Mesenteric fat pad (tissue), 1 donor: Measurements from ENCODE around the gene AMY2A. TPM values are rescaled to one million over a fixed set of nuclear protein-coding genes. Genes with fewer than 3 reads are reported as not detected.
"Not testable (repeated sequence)": the region's sequence is repeated elsewhere in the genome, so short reads cannot be mapped to it uniquely, and the experiment has no call there.

Source experiments
- DNase-seq: peaks from one replicate; pipeline ENCODE4 v3.0.0-alpha.2; 2020; ENCODE audit warnings: low spot score
- long read RNA-seq: library from polyadenylated mRNA; unstranded; transcript quantifications from one replicate; pipeline ENCODE4 v2.0.0, GENCODE V29; 2020
- total RNA-seq: library from RNA; stranded (reverse); fragmentation: NEBNext Ultra II Directional; extraction: Animal tissue kit (Norgen Biotek cat#: 25700); gene quantifications from one replicate; pipeline ENCODE4 v1.2.1, GENCODE V29; 2021
- donor health status: DM: yes; HTN: yes; CAD: no.

AMY2A gene
- 2.7 TPM for total RNA-seq
- long read RNA-seq = 0 reads

DNA sequence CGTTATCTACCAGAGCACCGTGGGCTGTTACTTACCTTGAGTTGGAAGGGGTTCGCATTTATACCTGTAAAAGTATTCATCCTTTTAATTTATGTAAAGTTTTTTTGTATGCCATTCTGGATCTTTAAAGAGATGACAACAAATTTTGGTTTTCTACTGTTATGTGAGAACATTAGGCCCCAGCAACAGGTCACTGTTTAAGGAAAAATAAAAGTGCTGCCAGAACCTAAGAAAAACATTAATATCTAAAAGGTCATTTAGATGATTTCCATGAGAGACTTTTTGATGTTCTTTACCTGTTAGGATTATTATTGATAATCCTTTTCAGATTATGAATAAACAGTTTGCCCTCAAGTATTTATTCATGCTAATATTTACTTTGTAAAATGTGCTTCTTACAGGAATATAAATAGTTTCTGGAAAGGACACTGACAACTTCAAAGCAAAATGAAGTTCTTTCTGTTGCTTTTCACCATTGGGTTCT, at the start of gene AMY2A:
AMY2A (plus strand) TSS at position 434 of the 484 bp plus-strand sequence; CDS start at position 448, 14 bp downstream.
- not testable (repeated sequence) for DNase-seq

- no peak for DNase-seq
Measured at GRCh38 chr1:103569493-103569892, 47.7 kb upstream of the AMY2A start.

DNA sequence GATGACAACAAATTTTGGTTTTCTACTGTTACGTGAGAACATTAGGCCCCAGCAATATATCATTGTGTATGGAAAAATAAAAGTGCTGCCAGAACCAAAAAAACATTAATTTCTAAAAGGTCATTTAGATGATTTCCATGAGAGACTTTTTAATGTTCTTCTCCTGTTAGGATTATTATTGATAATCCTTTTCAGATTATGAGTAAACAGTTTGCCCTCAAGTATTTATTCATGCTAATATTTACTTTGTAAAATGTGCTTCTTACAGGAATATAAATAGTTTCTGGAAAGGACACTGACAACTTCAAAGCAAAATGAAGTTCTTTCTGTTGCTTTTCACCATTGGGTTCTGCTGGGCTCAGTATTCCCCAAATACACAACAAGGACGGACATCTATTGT, 45.9 kb upstream of the AMY2A start, which contains the start of gene AMY2B:
AMY2B (plus strand) TSS at position 301 of the 400 bp plus-strand sequence; CDS start at position 315, 14 bp downstream.
- not testable (repeated sequence) for DNase-seq

DNA sequence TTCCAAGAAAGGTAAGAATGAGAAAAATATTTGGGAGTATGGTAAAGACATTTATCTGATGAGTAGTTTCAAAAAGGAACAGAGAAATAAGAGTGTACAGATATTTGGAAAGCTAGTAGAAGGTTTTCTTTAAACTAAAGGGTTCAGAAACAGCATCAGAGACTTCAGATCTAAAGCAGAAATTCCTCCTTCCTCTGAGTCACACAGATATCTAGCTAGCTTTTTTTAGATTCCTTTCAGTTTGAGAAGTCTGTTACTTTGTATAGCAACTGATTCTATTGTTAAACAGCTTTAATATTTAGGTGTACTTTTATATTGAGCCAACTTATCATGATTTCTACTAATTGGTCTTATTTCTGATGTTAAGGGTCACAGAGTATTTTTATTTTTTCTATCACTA, 41.2 kb upstream of the AMY2A start:
- DNase-seq = no peak

- DNase-seq = not testable (repeated sequence)
Measured at GRCh38 chr1:103576784-103577183, 40.4 kb upstream of the AMY2A start.

DNA sequence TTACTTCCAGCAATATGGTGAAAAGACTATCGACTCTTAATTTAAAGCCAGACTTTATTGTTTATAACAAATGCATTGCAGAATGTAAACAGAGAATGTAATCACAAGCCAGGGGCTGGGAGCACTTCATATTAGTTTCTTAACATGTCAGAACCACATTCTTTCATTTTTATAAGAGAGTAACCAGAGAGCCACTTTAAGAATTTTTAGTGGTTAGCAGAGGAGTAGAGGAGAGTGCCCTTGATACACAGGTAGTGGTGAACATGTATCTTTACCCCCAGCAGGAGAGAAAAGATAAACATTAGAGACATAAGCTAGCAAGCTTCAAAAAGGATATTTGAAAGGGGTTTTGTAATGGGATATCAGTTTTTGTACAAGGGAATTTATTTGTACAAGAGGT, 34.8 kb upstream of the AMY2A start:
- no peak for DNase-seq

DNA sequence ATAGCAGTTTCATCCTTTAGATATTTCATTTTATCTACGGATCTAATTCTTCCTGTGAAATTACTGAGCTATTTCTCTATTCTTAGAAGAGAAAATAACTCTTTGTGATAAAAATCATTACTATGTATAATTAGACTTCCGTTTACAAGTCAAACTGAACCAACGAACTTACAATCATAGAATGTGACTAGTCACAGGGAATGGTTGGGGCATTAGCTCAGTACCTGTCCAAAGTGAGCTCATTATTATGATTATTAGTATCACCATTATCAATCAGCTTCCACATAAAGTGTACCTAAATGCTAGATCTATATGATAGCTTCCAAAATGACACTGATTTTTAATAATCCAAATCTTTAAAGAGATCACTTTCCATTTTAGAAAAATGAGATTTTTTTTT, 33.3 kb upstream of the AMY2A start:
- no peak for DNase-seq

GRCh38 chr1:103584537-103584936, 32.7 kb upstream of the AMY2A start:
- DNase-seq = no peak

DNA sequence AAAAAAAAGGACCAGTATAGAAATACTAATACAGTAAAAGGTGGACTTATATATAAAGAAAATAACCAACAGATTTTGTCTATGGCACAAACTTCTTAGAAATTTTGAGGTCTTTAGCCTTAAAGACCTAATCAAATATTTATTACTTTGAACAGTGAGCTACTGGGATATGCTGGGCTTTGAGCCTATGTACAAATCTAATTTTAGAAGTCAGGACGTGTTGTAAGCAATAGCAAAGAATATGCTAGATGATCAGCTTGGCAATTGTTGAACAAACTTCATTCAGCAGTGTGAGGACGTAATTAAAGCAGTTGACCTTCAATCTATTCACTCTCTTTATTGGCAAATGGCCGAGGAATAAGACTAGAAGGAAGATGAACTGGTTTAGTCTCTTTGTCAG, 14.5 kb upstream of the AMY2A start:
- DNase-seq = not testable (repeated sequence)

DNA sequence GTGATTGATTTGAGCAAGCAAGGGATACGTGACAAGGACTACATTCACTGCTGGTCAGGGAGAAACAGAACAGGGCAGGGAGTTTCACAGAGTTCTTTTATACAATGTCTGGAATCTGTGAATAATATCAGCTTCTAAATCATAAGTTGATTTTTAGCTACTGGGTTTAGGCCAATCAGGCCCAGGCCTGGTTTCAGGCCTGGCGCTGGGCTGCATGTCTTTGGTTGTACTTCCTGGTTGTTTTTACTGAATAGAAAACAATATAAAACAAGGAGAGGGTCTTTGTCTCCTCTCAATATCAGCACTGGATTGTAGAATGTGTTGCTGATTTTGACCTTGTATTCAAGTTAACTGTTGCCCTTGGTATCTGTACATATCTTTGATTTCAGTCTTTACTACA, 865 bp upstream of the AMY2A start:
- no peak for DNase-seq

DNA sequence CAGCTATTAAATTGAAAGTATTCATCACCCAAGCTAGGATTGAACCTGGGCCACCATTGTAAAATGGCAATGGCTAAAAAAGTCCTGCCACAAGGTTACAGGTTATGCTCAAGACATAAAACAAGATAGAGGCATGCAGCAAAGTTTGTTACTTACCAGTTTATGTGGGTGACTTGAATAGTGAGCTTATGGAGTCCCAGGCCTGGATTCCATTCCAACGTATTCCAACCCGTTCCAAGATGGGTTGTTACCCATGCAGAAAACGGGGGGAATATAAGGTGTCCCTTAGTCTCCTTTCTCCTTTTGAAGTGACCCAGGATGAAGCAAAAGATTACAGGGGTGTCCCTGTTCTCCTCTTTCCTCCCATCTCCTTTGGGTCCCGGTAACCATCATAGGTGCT, 10.2 kb downstream of the AMY2A start:
- DNase-seq = not testable (repeated sequence)

- not testable (repeated sequence) for DNase-seq
Measured at GRCh38 chr1:103641194-103641593, 24.0 kb downstream of the AMY2A start.

GRCh38 chr1:103643908-103644307, 26.7 kb downstream of the AMY2A start:
- DNase-seq = not testable (repeated sequence)

GRCh38 chr1:103650305-103650704, 33.1 kb downstream of the AMY2A start:
- not testable (repeated sequence) for DNase-seq

DNA sequence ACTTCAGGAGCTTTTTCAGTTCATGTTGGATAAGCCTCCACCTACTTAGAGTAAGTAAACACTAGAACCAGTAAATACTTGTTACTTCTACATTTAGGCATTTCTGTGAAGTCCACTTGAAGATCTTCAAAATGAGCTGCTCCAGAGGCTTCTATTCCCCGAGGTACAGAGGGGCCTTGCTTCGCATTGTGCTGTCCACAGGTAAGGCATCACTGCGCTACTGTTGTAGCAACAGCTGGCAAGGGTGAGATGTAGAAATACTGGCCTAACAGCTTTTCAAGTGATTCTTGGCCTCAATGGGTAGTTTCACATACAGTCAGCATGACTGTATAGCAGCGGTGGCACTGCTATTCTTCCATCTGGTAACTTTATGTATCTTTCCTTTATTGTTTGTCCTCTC, 33.7 kb downstream of the AMY2A start:
- DNase-seq = not testable (repeated sequence)

DNA sequence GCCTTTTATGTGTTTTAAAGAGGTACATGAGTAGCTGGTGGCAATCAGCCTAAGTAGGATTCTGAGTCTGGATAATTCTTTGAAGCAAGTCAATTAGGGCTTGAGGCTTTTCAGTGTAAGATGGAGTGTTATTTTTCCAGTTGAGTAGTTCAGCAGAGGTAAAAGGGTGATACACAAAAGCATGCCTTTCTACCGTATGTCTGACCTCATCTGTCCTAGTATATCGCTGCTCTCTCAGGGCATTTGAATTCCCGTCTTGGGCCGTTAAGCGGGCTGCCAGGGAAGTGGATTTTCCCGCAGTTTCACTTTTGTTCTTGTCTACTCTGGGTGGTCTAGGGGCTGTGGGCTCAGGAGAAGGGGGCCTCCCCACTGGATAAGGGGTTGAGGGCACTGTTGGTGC, 36.9 kb downstream of the AMY2A start:
- not testable (repeated sequence) for DNase-seq

- DNase-seq = not testable (repeated sequence)
Measured at GRCh38 chr1:103655460-103655859, 38.2 kb downstream of the AMY2A start, which contains the start of gene AMY1A. Gene AMY1A (plus strand): TSS chr1:103655760. CDS start chr1:103656331, 571 bp downstream.

Other genes starting within 250 kb of the AMY2A start
- 15.2 TPM for gene RNPC3, start 91.7 kb upstream of the AMY2A start, total RNA-seq
- gene AMY2B, start 45.8 kb upstream of the AMY2A start, total RNA-seq = 15.8 TPM
- not detected for gene AMY1A, start 38.3 kb downstream of the AMY2A start, total RNA-seq
- not detected for gene AMY1B, start 78.8 kb downstream of the AMY2A start, total RNA-seq
- gene AMY1C, start 132.5 kb downstream of the AMY2A start, total RNA-seq = not detected